Kidney epithelial cell (primary cell): Measurements from ENCODE around the gene PANK4. TPM values are rescaled to one million over a fixed set of nuclear protein-coding genes. Genes with fewer than 3 reads are reported as not detected.
A peak's percentile ranks its signal among the peaks of the same experiment; 100 is the strongest.

Experiments used
- DNase-seq: peaks from one replicate; pipeline ENCODE4 v3.0.0-alpha.2; 2010; ENCODE audit warnings: low read depth
- H3K27me3 ChIP-seq: 2 replicates; pipeline ENCODE4 v1.6.0; 2011; ENCODE audit warnings: low read length; ENCODE audit not compliant: control insufficient read depth, insufficient read depth
- H3K36me3 ChIP-seq: 2 replicates; pipeline ENCODE4 v1.5.1; 2011; ENCODE audit warnings: low read length; ENCODE audit not compliant: control insufficient read depth, insufficient read depth
- H3K4me3 ChIP-seq: 2 replicates; pipeline ENCODE4 v1.5.1; 2011; ENCODE audit warnings: low read depth, mild to moderate bottlenecking, control low read depth, low read length
- total RNA-seq: library from RNA; depleted of rRNA; stranded (reverse); fragments of >200 nt; gene quantifications from 2 replicates; pipeline ENCODE4 v1.2.3, GENCODE V29; 2015
- TF ChIP-seq, protein P1 (sequence below): IDR thresholded peaks from 2 replicates; pipeline ENCODE4 v1.5.1; 2011; ENCODE audit warnings: mild to moderate bottlenecking, moderate library complexity, low read length, control low read depth, inconsistent platforms; ENCODE audit not compliant: insufficient read depth, poor library complexity, severe bottlenecking

Gene PANK4
- total RNA-seq, 1 donor from 2014 or later: 28.9 TPM

DNA sequence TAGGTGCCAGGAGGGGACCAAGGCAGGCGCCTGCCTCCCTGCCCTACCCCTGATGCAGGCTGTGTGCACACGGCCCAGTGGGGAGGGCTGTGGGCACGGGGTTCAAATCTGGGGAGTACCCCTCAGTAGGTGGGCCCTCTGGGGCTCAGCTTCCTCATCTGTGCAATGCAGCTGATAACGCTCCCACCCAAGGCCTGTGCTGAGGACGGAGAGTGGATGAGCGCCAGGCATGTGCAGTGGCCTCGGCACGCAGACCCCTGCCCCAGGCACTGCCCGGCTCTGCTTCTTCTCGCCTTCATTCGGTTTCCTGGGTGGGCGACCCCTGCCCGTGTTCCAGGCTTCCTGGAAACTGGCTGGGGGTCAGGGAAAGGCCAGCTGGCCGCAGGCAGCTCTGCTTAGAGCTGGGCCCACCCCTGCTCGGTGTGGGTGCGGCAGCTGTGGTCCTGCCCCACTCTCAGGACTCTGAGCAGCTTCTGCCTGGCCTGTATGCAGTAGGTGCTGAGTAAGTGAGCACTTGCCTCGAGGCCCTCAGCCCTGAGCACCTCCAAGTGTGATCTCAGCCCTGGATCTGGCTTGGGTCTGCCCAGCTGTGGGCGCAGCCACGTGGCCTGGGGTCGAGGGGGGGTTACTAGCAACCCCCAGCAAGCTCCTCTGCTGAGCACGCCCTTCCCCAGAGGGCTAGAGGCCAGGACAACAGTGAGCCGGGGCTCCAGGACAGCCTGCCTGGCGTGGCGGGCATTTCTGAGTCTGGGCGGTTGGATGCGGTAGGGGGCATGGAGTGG is 17.9 kb upstream of the PANK4 start:
- TF ChIP-seq, protein P1, sequence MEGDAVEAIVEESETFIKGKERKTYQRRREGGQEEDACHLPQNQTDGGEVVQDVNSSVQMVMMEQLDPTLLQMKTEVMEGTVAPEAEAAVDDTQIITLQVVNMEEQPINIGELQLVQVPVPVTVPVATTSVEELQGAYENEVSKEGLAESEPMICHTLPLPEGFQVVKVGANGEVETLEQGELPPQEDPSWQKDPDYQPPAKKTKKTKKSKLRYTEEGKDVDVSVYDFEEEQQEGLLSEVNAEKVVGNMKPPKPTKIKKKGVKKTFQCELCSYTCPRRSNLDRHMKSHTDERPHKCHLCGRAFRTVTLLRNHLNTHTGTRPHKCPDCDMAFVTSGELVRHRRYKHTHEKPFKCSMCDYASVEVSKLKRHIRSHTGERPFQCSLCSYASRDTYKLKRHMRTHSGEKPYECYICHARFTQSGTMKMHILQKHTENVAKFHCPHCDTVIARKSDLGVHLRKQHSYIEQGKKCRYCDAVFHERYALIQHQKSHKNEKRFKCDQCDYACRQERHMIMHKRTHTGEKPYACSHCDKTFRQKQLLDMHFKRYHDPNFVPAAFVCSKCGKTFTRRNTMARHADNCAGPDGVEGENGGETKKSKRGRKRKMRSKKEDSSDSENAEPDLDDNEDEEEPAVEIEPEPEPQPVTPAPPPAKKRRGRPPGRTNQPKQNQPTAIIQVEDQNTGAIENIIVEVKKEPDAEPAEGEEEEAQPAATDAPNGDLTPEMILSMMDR: no peak
- H3K4me3 ChIP-seq: no peak overlapping the region
- DNase-seq: no peak

DNA sequence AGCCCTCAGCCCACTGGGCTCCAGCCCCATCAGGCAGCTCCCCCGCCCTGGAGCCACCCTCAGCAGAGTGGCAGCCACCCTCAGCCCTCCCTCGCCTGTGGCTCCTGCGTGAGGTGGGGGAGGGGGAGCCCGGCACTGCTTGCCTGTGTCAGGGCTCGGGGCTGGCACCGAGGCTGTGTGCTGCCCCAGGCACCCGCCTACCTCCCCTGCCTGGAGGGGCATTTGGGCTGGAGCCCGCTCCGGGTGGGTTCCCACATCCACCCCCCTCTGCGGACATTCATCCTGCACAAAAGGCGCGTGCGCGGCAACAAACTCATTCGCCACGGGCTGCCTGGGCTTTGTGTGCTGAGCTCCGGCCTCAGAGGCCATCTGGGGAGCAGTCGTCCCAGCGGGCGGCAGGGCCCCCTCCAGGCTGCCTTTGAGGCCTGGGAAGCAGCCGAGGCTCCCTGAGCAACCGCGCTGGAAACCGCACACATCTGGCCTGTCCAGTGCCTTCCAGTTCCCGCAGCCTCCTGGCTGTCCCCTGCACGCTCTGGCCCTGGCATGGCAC is 17.2 kb upstream of the PANK4 start:
- Histone ChIP-seq H3K36me3 (no peaks in the 10 kb centered on the region), H3K4me3 (no peak overlapping the region), H3K27me3 (peaks cover 12% of the 10 kb centered on the region)
- TF ChIP-seq, protein P1: peak; percentile 4
- no peak for DNase-seq

More for the DNA sequence above, 17.9 kb upstream of the PANK4 start:
- no peaks in the 10 kb centered on the region for H3K36me3 ChIP-seq
- peaks cover 10% of the 10 kb centered on the region for H3K27me3 ChIP-seq

DNA sequence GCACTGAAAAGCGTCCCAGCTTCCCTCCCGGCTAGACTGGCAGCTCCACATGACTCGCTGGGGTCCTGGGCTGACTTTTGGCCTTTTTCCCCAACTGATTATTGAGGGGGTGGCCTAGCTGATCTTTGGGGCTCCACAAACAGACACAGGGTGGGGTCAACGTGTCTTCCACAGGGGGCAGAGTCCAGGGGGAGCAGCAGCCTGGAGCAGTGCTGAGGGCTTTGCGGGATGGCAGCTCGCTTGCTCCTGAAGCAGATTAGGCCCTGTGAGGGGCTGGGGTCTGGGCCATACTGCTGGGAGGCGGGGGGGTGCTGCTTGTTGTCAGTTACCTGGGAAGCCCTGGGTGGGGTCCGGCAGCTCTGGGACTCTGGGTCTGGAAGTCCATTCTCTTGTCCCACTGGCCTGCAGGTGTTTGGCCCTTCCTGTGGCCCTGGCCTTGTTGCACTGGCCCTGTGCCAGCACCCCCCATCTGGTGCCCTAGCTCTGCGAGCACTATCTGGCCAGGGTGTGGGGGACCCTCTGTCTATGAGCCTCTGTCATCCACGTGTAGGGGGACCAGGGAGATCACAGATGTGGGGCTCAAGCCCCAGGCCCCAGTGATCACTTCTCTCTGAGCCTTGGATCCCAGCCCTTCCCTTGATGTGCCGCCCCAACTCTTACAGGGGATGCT is 16.0 kb upstream of the PANK4 start:
- TF ChIP-seq, protein P1: no peak
- H3K36me3 ChIP-seq: no peaks in the 10 kb centered on the region

DNA sequence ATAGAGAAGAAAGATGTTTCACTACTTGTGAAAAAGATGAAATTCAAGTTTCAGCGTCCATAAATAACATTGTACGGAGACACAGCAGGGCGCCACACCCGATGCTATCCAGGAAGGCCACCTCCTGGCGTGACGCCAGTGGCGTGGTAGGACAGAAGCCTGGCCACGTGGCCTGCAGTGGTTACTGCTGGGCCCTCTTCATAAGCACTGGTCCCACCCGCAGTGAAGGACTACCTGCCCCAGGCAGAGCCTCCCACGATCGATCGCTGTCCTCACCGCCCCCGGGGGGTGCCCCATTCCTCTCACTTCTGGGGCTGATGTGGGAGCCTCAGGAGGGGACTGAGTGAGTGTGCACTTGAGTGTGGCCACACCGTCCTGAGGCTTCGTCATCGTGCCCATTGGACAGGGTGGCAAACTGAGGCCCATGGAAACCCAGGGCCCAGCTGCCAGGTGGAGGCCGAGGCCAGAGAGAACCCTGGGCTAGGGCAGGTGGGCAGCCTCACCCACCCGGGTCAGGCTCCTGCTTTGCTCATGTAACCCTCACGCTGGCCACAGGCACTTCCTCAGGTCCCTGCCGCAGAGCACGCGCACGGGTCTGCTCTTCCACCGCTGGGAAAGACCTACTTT is 15.3 kb upstream of the PANK4 start:
- Histone ChIP-seq H3K4me3 (no peak overlapping the region), H3K36me3 (no peaks in the 10 kb centered on the region), H3K27me3 (peaks cover 12% of the 10 kb centered on the region)
- TF ChIP-seq, protein P1: no peak
- no peak for DNase-seq

More for the DNA sequence above, 16.0 kb upstream of the PANK4 start:
- H3K27me3 ChIP-seq: peaks cover 12% of the 10 kb centered on the region
- no peak overlapping the region for H3K4me3 ChIP-seq
- DNase-seq: no peak

DNA sequence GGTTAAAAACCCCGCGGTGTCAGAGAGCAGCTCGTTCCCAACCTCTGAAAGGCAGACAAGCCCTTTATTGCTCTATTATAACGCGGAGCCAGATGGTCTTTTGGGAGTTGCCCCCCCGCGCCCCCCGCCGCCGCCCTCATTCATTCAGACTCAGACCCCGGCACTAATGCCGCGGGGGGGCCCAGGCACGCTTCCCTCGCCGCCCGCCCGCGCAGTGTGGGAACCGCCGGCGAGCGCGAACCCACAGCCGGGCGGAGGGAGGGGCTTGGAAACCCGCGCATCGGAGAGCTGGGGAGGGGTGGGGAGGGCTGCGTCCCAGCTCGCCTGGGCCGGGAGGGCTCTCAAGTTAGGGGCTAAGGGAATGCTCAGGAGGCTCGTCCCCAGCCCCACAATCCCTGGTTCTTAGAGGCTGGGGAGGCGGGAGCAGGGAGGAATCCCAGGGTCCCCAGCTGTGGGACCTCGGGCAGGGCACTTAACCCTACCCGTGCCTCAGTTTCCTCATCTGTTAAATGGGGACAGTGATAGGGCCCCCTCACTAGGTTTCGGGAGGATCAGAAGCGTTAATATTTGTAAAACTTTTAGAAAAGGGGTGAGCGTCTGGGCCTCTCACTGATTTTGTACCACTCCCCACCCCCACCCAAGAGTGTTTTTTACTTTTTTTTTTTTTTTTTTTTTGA is 14.6 kb upstream of the PANK4 start:
- TF ChIP-seq, protein P1: no peak
- Histone ChIP-seq H3K4me3 (no peak overlapping the region), H3K36me3 (no peaks in the 10 kb centered on the region), H3K27me3 (peaks cover 12% of the 10 kb centered on the region)
- DNase-seq: no peak
